Activated effector memory CD4-positive, alpha-beta T cell treated with anti-CD3 and anti-CD28 coated beads, Interleukin-2, amount 50 U/mL, for 16 hours (primary cell): ENCODE data around the gene AMN1.
"Not testable (repeated sequence)": the region's sequence is repeated elsewhere in the genome, so short reads cannot be mapped to it uniquely, and the experiment has no call there.

Source experiments
- DNase-seq: peaks from one replicate; pipeline ENCODE4 v3.0.0-alpha.2; 2020

The AMN1 gene

GRCh38 chr12:31728917-31729640, at the start of gene AMN1:
TSS of gene AMN1 (minus strand) at chr12:31729021. CDS start at chr12:31729008, 13 bp downstream.
- peak; percentile 100 for DNase-seq

- DNase-seq = no peak
Measured at GRCh38 chr12:31773867-31774266, 45.0 kb upstream of the AMN1 start.

- no peak for DNase-seq
Measured at GRCh38 chr12:31773223-31773750, 44.5 kb upstream of the AMN1 start.

GRCh38 chr12:31772685-31773222, 43.9 kb upstream of the AMN1 start:
- DNase-seq = no peak

- DNase-seq = no peak
Measured at GRCh38 chr12:31772186-31772585, 43.4 kb upstream of the AMN1 start.

GRCh38 chr12:31768046-31768445, 39.2 kb upstream of the AMN1 start:
- DNase-seq = no peak

GRCh38 chr12:31765931-31766330, 37.1 kb upstream of the AMN1 start:
- DNase-seq = no peak

- DNase-seq = no peak
Measured at GRCh38 chr12:31759632-31760459, 31.0 kb upstream of the AMN1 start.

- DNase-seq = not testable (repeated sequence)
Measured at GRCh38 chr12:31758297-31758696, 29.5 kb upstream of the AMN1 start.

GRCh38 chr12:31756977-31757420, 28.2 kb upstream of the AMN1 start:
- DNase-seq = no peak

GRCh38 chr12:31752450-31752849, 23.6 kb upstream of the AMN1 start:
- no peak for DNase-seq

- no peak for DNase-seq
Measured at GRCh38 chr12:31751085-31751484, 22.3 kb upstream of the AMN1 start.

- DNase-seq = no peak
Measured at GRCh38 chr12:31750747-31751039, 21.9 kb upstream of the AMN1 start.

- DNase-seq = peak; percentile 87
Measured at GRCh38 chr12:31749024-31749704, 20.3 kb upstream of the AMN1 start.

GRCh38 chr12:31745242-31745641, 16.4 kb upstream of the AMN1 start:
- DNase-seq = no peak

- not testable (repeated sequence) for DNase-seq
Measured at GRCh38 chr12:31744363-31744762, 15.5 kb upstream of the AMN1 start.

GRCh38 chr12:31742891-31743290, 14.1 kb upstream of the AMN1 start:
- no peak for DNase-seq

GRCh38 chr12:31740628-31741027, 11.8 kb upstream of the AMN1 start:
- DNase-seq = no peak

- no peak for DNase-seq
Measured at GRCh38 chr12:31737763-31738162, 8.9 kb upstream of the AMN1 start.

- no peak for DNase-seq
Measured at GRCh38 chr12:31737345-31737744, 8.5 kb upstream of the AMN1 start.

- peak; percentile 86 for DNase-seq
Measured at GRCh38 chr12:31736472-31736871, 7.7 kb upstream of the AMN1 start.

- DNase-seq = peak; percentile 78
Measured at GRCh38 chr12:31733549-31734432, 5.0 kb upstream of the AMN1 start.
